WTC11 (cell line): ENCODE results near the gene TMIE. TPM values are rescaled to one million over a fixed set of nuclear protein-coding genes. Genes with fewer than 3 reads are reported as not detected.

Source experiments
- ATAC-seq: fragments of 200-7000 bp; cut with Tn5 transposase; 2 replicates; pipeline ENCODE4 v1.10.0; 2021; ENCODE audit warnings: mild to moderate bottlenecking, moderate library complexity
- CTCF ChIA-PET: fragments of 300-600 bp; sonication (Branson Sonifier 250); formaldehyde crosslinking; loops from one replicate; lab custom pipeline; 2021; ENCODE audit warnings: antibody characterized with exemption; lab: Charles Lee
- POLR2A ChIA-PET: fragments of 350-600 bp; sonication (Branson Sonifier 250); formaldehyde crosslinking; loops from one replicate; lab custom pipeline; 2021; ENCODE audit warnings: antibody characterized with exemption; lab: Charles Lee
- DNase-seq: peaks from one replicate; pipeline ENCODE4 v3.0.0; 2021; ENCODE audit warnings: low spot score
- H3K27ac Mint-ChIP-seq: 2 replicates; pipeline ENCODE4 v1.8.0; 2021; ENCODE audit warnings: mixed read lengths
- H3K27me3 Mint-ChIP-seq: 2 replicates; pipeline ENCODE4 v1.8.0; 2021; ENCODE audit warnings: low read depth, mild to moderate bottlenecking, moderate library complexity, mixed read lengths
- H3K36me3 Mint-ChIP-seq: 2 replicates; pipeline ENCODE4 v1.8.0; 2021; ENCODE audit warnings: mixed read lengths
- H3K4me1 Mint-ChIP-seq: 2 replicates; pipeline ENCODE4 v1.8.0; 2022; ENCODE audit warnings: mixed read lengths
- H3K4me3 Mint-ChIP-seq: 2 replicates; pipeline ENCODE4 v1.8.0; 2021; ENCODE audit warnings: mild to moderate bottlenecking, moderate library complexity, mixed read lengths
- H3K9me3 Mint-ChIP-seq: 2 replicates; pipeline ENCODE4 v1.8.0; 2021; ENCODE audit warnings: mixed read lengths
- CBFB ChIP-seq: sonication (generic); formaldehyde crosslinking; IDR thresholded peaks from 2 replicates; pipeline ENCODE4 v1.8.1; 2022; ENCODE audit warnings: mild to moderate bottlenecking, low read depth, missing genetic modification reagents
- GABPB1 ChIP-seq: sonication (generic); formaldehyde crosslinking; IDR thresholded peaks from 2 replicates; pipeline ENCODE4 v1.8.1; 2023; ENCODE audit warnings: mild to moderate bottlenecking, missing genetic modification reagents
- KAT7 ChIP-seq: sonication (generic); formaldehyde crosslinking; IDR thresholded peaks from 2 replicates; pipeline ENCODE4 v1.8.1; 2023; ENCODE audit warnings: missing genetic modification reagents, mild to moderate bottlenecking, borderline replicate concordance
- MXD4 ChIP-seq: fragments of 250-450 bp; sonication (Bioruptor Pico); IDR thresholded peaks from 2 replicates; pipeline ENCODE4 v1.8.0; 2021; ENCODE audit warnings: mild to moderate bottlenecking, moderate library complexity, borderline replicate concordance
- SMAD4 ChIP-seq: sonication (generic); formaldehyde crosslinking; IDR thresholded peaks from 2 replicates; pipeline ENCODE4 v1.8.0; 2022; ENCODE audit warnings: mild to moderate bottlenecking, missing genetic modification reagents
- SP1 ChIP-seq: sonication (generic); formaldehyde crosslinking; conservative IDR thresholded peaks from 2 replicates; pipeline ENCODE4 v1.8.1; 2022; ENCODE audit warnings: missing genetic modification reagents
- TCF7 ChIP-seq: sonication (generic); formaldehyde crosslinking; IDR thresholded peaks from 2 replicates; pipeline ENCODE4 v1.8.0; 2022; ENCODE audit warnings: mild to moderate bottlenecking, low read depth, missing genetic modification reagents, moderate library complexity
- TP53 ChIP-seq: sonication (generic); formaldehyde crosslinking; IDR thresholded peaks from 2 replicates; pipeline ENCODE4 v1.8.1; 2023; ENCODE audit warnings: mild to moderate bottlenecking, missing genetic modification reagents
- ZNF396 ChIP-seq: fragments of 250-450 bp; sonication (Bioruptor Pico); IDR thresholded peaks from 2 replicates; pipeline ENCODE4 v1.8.0; 2021; ENCODE audit warnings: mild to moderate bottlenecking, moderate library complexity, borderline replicate concordance
- ZNF423 ChIP-seq: fragments of 250-450 bp; sonication (Bioruptor Pico); IDR thresholded peaks from 2 replicates; pipeline ENCODE4 v2.1.2; 2022; ENCODE audit warnings: mild to moderate bottlenecking, moderate library complexity
- total RNA-seq: library from RNA; stranded (reverse); gene quantifications from 3 replicates; pipeline ENCODE4 v1.2.3, GENCODE V29; 2021
- TF ChIP-seq, protein P1 (sequence below): sonication (generic); formaldehyde crosslinking; IDR thresholded peaks from 2 replicates; pipeline ENCODE4 v1.8.0; 2023; ENCODE audit warnings: mild to moderate bottlenecking, missing genetic modification reagents
- TF ChIP-seq, protein P2 (sequence below): fragments of 250-450 bp; sonication (Bioruptor Pico); IDR thresholded peaks from 2 replicates; pipeline ENCODE4 v1.8.0; 2021; ENCODE audit warnings: mild to moderate bottlenecking
- TF ChIP-seq, protein P3 (sequence below): sonication (generic); formaldehyde crosslinking; IDR thresholded peaks from 2 replicates; pipeline ENCODE4 v1.8.1; 2022; ENCODE audit warnings: mild to moderate bottlenecking, missing genetic modification reagents, moderate library complexity, borderline replicate concordance
- TF ChIP-seq, protein P4 (sequence below): sonication (generic); formaldehyde crosslinking; IDR thresholded peaks from 2 replicates; pipeline ENCODE4 v1.8.0; 2023; ENCODE audit warnings: missing genetic modification reagents, mild to moderate bottlenecking, borderline replicate concordance

The TMIE gene
- total RNA-seq, 1 experiment from 2014 or later: 0.57 TPM

DNA sequence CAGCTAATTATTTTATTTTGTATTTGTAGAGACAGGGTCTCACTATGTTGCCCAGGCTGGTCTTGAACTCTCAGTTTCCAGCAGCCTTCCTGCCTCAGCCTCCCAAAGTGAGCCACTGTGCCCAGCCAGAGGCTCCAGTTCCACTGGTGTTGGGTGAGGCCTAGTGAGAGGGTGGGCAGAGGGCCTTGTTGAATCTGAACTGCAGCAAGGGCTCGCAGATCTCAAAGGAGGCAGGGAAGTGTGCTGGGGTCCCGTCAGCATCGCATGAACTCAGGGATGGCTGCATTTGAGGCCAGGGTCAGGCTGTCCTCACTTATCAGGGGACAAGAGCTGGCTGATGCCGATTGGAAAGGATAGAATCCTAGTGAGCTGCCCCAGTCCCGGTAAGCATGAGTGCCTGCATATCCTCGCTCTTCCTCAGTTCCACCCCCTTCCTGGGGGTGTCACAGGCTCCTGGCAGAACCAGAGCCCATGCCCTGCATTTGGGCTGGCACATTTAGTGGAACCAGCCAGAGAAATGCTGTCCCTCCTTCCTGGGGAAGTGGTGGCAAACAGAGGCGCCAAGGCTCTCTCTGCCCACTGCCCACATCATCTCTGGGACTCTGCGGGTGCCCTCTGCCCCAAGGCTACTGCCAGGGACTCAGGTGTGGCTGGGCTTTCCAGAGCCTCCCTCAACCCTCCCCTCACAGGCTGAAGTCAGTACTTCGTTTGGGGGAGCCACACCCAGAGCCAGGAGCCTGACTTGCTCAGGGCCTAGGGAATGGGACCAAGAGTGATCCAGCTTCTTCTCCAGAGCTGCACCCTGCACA lies 31.8 kb upstream of the TMIE start:
- peaks cover 3% of the 10 kb centered on the region for H3K9me3 Mint-ChIP-seq
- peak; percentile 7 for DNase-seq
- TF ChIP-seq SMAD4 (no peak), MXD4 (CRISPR knock-in tag) (no peak), CBFB (CRISPR knock-in tag) (no peak), KAT7 (CRISPR knock-in tag) (no peak), TP53 (no peak), GABPB1 (CRISPR knock-in tag) (no peak), SP1 (CRISPR knock-in tag) (no peak), ZNF396 (CRISPR knock-in tag) (no peak), ZNF423 (CRISPR knock-in tag) (no peak), TCF7 (CRISPR knock-in tag) (no peak)
- TF ChIP-seq, protein P1, sequence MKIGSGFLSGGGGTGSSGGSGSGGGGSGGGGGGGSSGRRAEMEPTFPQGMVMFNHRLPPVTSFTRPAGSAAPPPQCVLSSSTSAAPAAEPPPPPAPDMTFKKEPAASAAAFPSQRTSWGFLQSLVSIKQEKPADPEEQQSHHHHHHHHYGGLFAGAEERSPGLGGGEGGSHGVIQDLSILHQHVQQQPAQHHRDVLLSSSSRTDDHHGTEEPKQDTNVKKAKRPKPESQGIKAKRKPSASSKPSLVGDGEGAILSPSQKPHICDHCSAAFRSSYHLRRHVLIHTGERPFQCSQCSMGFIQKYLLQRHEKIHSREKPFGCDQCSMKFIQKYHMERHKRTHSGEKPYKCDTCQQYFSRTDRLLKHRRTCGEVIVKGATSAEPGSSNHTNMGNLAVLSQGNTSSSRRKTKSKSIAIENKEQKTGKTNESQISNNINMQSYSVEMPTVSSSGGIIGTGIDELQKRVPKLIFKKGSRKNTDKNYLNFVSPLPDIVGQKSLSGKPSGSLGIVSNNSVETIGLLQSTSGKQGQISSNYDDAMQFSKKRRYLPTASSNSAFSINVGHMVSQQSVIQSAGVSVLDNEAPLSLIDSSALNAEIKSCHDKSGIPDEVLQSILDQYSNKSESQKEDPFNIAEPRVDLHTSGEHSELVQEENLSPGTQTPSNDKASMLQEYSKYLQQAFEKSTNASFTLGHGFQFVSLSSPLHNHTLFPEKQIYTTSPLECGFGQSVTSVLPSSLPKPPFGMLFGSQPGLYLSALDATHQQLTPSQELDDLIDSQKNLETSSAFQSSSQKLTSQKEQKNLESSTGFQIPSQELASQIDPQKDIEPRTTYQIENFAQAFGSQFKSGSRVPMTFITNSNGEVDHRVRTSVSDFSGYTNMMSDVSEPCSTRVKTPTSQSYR (CRISPR knock-in tag): no peak
- TF ChIP-seq, protein P2, sequence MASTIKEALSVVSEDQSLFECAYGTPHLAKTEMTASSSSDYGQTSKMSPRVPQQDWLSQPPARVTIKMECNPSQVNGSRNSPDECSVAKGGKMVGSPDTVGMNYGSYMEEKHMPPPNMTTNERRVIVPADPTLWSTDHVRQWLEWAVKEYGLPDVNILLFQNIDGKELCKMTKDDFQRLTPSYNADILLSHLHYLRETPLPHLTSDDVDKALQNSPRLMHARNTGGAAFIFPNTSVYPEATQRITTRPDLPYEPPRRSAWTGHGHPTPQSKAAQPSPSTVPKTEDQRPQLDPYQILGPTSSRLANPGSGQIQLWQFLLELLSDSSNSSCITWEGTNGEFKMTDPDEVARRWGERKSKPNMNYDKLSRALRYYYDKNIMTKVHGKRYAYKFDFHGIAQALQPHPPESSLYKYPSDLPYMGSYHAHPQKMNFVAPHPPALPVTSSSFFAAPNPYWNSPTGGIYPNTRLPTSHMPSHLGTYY (CRISPR knock-in tag): no peak
- TF ChIP-seq, protein P3, sequence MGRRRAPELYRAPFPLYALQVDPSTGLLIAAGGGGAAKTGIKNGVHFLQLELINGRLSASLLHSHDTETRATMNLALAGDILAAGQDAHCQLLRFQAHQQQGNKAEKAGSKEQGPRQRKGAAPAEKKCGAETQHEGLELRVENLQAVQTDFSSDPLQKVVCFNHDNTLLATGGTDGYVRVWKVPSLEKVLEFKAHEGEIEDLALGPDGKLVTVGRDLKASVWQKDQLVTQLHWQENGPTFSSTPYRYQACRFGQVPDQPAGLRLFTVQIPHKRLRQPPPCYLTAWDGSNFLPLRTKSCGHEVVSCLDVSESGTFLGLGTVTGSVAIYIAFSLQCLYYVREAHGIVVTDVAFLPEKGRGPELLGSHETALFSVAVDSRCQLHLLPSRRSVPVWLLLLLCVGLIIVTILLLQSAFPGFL: no peak
- TF ChIP-seq, protein P4, sequence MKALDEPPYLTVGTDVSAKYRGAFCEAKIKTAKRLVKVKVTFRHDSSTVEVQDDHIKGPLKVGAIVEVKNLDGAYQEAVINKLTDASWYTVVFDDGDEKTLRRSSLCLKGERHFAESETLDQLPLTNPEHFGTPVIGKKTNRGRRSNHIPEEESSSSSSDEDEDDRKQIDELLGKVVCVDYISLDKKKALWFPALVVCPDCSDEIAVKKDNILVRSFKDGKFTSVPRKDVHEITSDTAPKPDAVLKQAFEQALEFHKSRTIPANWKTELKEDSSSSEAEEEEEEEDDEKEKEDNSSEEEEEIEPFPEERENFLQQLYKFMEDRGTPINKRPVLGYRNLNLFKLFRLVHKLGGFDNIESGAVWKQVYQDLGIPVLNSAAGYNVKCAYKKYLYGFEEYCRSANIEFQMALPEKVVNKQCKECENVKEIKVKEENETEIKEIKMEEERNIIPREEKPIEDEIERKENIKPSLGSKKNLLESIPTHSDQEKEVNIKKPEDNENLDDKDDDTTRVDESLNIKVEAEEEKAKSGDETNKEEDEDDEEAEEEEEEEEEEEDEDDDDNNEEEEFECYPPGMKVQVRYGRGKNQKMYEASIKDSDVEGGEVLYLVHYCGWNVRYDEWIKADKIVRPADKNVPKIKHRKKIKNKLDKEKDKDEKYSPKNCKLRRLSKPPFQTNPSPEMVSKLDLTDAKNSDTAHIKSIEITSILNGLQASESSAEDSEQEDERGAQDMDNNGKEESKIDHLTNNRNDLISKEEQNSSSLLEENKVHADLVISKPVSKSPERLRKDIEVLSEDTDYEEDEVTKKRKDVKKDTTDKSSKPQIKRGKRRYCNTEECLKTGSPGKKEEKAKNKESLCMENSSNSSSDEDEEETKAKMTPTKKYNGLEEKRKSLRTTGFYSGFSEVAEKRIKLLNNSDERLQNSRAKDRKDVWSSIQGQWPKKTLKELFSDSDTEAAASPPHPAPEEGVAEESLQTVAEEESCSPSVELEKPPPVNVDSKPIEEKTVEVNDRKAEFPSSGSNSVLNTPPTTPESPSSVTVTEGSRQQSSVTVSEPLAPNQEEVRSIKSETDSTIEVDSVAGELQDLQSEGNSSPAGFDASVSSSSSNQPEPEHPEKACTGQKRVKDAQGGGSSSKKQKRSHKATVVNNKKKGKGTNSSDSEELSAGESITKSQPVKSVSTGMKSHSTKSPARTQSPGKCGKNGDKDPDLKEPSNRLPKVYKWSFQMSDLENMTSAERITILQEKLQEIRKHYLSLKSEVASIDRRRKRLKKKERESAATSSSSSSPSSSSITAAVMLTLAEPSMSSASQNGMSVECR (CRISPR knock-in tag): no peak

More for the DNA sequence above, 31.8 kb upstream of the TMIE start:
- CTCF ChIA-PET: no interaction called here
- no peak overlapping the region for H3K4me3 Mint-ChIP-seq
- POLR2A ChIA-PET: no interaction called here
- H3K27me3 Mint-ChIP-seq: no peaks in the 10 kb centered on the region; the same call in 1 of the 2 replicates
- H3K4me1 Mint-ChIP-seq: no peaks in the 10 kb centered on the region
- no peak for ATAC-seq
- H3K27ac Mint-ChIP-seq: no peak overlapping the region
- peaks cover 2% of the 10 kb centered on the region for H3K36me3 Mint-ChIP-seq
